ENCODE measurements around the gene DOCK6.

Gene DOCK6

GRCh38 chr19:11261971-11262839, at the start of gene DOCK6:
DOCK6 (minus strand) TSS chr19:11262524; CDS start chr19:11262440, 84 bp downstream.
- peak in 1 of 3 experiments; percentile 12 for DNase-seq (ENCODE audit: low read depth in 3 of 3)

- no peak for DNase-seq (ENCODE audit: low read depth in 3 of 3)
These were observed 44.0 kb upstream of the DOCK6 start for GRCh38 chr19:11306337-11306736.

GRCh38 chr19:11304936-11305335, 42.6 kb upstream of the DOCK6 start:
- DNase-seq (ENCODE audit: low read depth in 3 of 3) = no peak

GRCh38 chr19:11300811-11301120, 38.4 kb upstream of the DOCK6 start:
- DNase-seq (ENCODE audit: low read depth in 3 of 3) = no peak

GRCh38 chr19:11299946-11300810, 37.9 kb upstream of the DOCK6 start:
- DNase-seq (ENCODE audit: low read depth in 3 of 3) = no peak

- no peak for DNase-seq (ENCODE audit: low read depth in 3 of 3)
These were observed 33.9 kb upstream of the DOCK6 start for GRCh38 chr19:11296264-11296663.

GRCh38 chr19:11295665-11296245, 33.4 kb upstream of the DOCK6 start, which contains the start of gene TSPAN16:
TSPAN16 (plus strand) TSS chr19:11296160; CDS start chr19:11296298, 138 bp downstream.
- DNase-seq (ENCODE audit: low read depth in 3 of 3) = no peak

- no peak for DNase-seq (ENCODE audit: low read depth in 3 of 3)
These were observed 32.9 kb upstream of the DOCK6 start for GRCh38 chr19:11295180-11295579.

GRCh38 chr19:11293433-11294389, 31.4 kb upstream of the DOCK6 start:
- DNase-seq (ENCODE audit: low read depth in 3 of 3) = peak; percentile 60 to 69 (median 64)

GRCh38 chr19:11291991-11292390, 29.7 kb upstream of the DOCK6 start:
- no peak for DNase-seq (ENCODE audit: low read depth in 3 of 3)

GRCh38 chr19:11291415-11291814, 29.1 kb upstream of the DOCK6 start:
- no peak for DNase-seq (ENCODE audit: low read depth in 3 of 3)

GRCh38 chr19:11290256-11290655, 27.9 kb upstream of the DOCK6 start:
- DNase-seq (ENCODE audit: low read depth in 3 of 3) = no peak

GRCh38 chr19:11288349-11288748, 26.0 kb upstream of the DOCK6 start:
- DNase-seq (ENCODE audit: low read depth in 3 of 3) = no peak

- DNase-seq (ENCODE audit: low read depth in 3 of 3) = no peak
These were observed 24.1 kb upstream of the DOCK6 start for GRCh38 chr19:11286312-11286974.

- DNase-seq (ENCODE audit: low read depth in 3 of 3) = no peak
These were observed 22.2 kb upstream of the DOCK6 start for GRCh38 chr19:11284515-11284914.

GRCh38 chr19:11281356-11282049, 19.2 kb upstream of the DOCK6 start:
- no peak for DNase-seq (ENCODE audit: low read depth in 3 of 3)

- DNase-seq (ENCODE audit: low read depth in 3 of 3) = no peak
These were observed 17.3 kb upstream of the DOCK6 start for GRCh38 chr19:11279505-11280236.

- no peak for DNase-seq (ENCODE audit: low read depth in 3 of 3)
These were observed 16.3 kb upstream of the DOCK6 start for GRCh38 chr19:11278670-11279069.

GRCh38 chr19:11274533-11275086, 12.3 kb upstream of the DOCK6 start:
- no peak for DNase-seq (ENCODE audit: low read depth in 3 of 3)
